Fibroblast of the aortic adventitia (primary cell): ENCODE data around the gene EFL1. TPM values are rescaled to one million over a fixed set of nuclear protein-coding genes. Genes with fewer than 3 reads are reported as not detected.

Experiments used
- DNase-seq: peaks from one replicate; pipeline ENCODE4 v3.0.0-alpha.2; 2010; ENCODE audit warnings: low read depth
- H3K4me3 ChIP-seq: 2 replicates; pipeline ENCODE4 v1.5.1; 2011; ENCODE audit warnings: low read depth, mild to moderate bottlenecking, control low read depth, low read length, moderate library complexity
- total RNA-seq: library from RNA; depleted of rRNA; stranded (reverse); fragments of >200 nt; gene quantifications from 2 replicates; pipeline ENCODE4 v1.2.3, GENCODE V29; 2012; ENCODE audit warnings: low replicate concordance
- TF ChIP-seq, protein P1 (sequence below): IDR thresholded peaks from 2 replicates; pipeline ENCODE4 v1.5.1; 2011; ENCODE audit warnings: mild to moderate bottlenecking, low read length, control low read depth, inconsistent platforms; ENCODE audit not compliant: insufficient read depth

The EFL1 gene
- total RNA-seq, 1 donor, result 36.7 TPM

DNA sequence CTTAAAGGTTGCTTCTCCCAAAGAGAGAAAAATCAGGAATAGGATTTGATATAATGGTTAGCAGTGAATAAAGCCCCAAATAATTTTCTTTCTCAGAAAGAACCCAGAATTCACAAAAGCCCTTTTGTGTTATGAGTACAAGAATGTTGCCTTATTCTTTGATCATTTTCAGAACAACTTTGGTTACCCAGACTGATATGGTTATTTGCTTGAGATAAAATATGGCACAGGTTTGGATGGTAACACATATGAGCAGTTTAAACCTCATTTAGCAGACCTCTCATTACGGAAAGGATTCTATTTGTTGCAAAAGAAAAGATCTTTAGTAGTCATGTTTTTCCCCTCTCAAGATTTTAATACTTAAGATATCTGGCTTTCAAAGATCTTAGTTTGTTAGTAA lies 111.9 kb downstream of the EFL1 start:
- TF ChIP-seq, protein P1, sequence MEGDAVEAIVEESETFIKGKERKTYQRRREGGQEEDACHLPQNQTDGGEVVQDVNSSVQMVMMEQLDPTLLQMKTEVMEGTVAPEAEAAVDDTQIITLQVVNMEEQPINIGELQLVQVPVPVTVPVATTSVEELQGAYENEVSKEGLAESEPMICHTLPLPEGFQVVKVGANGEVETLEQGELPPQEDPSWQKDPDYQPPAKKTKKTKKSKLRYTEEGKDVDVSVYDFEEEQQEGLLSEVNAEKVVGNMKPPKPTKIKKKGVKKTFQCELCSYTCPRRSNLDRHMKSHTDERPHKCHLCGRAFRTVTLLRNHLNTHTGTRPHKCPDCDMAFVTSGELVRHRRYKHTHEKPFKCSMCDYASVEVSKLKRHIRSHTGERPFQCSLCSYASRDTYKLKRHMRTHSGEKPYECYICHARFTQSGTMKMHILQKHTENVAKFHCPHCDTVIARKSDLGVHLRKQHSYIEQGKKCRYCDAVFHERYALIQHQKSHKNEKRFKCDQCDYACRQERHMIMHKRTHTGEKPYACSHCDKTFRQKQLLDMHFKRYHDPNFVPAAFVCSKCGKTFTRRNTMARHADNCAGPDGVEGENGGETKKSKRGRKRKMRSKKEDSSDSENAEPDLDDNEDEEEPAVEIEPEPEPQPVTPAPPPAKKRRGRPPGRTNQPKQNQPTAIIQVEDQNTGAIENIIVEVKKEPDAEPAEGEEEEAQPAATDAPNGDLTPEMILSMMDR, result no peak
- no peak for DNase-seq
- no peak overlapping the region for H3K4me3 ChIP-seq

DNA sequence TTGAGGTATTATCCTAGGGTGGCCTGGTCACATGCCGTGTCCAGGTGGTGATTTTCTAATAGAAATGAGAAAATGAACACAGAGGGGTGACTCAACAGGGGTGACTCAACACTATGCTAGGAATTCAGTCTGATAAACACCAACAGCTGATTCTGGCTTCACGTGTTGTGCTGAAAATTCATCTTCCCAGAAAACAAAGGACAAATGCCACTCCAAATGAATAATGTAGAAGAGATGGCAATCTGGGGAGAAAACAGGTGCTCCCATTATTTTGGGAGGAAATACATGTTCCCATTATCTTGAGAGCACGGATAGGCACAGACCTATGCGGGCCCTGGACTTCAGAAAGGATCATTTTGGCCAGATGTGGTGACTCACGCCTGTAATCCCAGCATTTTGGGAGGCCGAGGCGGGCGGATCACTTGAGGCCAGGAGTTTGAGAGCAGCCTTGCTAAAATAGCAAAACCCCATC lies 115.5 kb downstream of the EFL1 start:
- H3K4me3 ChIP-seq, result no peak overlapping the region
- peak; percentile 83 for DNase-seq
- TF ChIP-seq, protein P1, result no peak

DNA sequence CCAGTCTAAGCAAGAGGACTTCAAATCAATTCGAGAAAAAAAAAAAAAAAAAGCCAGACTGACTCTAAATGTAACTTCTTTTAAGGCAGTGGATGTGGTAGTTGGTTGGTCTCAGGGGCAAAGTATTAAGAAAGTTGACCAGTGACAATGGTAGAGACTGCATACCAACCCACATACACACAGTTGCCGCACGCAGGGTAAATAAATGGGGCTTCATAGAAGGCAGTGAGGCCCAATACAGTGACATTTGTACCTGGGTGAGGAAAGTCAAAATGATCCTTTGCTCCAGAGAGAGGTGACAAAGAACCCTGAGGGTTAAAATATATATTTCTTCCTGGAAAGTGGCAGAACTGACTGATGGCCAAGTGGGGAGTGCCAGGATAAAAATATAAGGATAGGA lies 116.0 kb downstream of the EFL1 start:
- no peak overlapping the region for H3K4me3 ChIP-seq
- TF ChIP-seq, protein P1, result no peak
- no peak for DNase-seq

DNA sequence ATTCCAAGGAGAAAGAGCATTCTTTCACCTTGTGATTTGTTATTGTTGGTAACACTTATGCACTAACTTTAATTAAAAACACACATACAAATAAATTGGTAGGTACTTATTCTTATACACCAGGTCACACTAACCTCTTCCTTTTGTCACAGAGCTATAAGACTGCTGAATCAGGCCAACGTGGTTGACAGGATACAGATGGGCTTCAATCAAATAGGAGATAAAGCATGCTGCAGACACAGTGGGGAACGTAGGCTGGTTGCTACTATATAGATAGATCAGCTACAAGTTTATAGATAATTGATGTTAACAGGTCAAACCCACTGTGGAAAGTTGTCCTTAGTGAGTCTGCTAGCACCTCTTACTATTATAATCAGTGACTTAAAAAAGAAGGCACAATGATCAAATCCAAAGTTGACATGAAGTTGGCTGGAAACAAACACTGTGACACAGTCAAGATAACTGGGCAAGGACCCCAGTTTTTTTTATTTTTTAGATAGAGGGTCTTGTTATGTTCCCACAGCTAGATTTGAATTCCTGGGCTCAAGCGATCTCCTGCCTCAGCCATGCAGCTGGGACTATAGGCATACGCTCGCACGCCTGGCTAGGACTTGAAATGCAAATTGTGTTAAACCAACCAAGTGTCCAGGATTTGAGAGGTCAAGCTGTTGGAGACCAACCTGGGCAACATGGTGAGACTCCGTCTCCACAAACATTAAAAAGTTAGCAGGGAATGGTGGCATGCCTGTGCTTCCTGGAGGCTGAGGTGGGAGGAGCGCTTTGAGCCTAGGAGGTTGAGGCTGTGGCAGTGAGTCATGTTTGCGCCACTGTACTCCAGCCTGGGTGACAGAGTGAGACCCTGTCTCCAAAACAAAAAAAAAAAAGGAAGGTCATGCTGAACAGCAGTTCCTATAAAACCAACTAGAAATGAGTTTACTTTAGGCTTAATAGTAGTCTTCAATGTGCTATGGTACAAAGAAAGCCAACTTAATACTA lies 118.8 kb downstream of the EFL1 start:
- TF ChIP-seq, protein P1, result no peak
- no peak for DNase-seq
- no peak overlapping the region for H3K4me3 ChIP-seq

DNA sequence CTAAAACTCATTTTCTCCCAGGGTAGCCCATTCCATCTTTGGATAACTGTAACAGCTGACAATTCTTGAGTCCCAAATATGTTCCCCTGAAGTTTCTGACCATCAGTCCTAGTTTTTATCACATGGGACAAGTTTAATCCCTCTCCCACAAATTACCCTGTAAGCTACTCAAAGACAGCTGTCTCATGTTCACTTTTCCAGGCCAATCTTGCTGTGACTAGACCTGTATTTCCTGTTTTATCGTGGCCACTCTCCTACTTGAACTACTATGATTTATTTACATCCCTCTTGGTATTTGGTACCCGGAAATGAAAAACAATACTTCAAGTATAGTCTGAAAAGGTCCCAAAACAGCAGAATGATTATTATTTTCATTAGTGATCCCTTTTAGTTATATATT lies 121.6 kb downstream of the EFL1 start:
- TF ChIP-seq, protein P1, result no peak
- H3K4me3 ChIP-seq, result no peak overlapping the region
- DNase-seq, result no peak

DNA sequence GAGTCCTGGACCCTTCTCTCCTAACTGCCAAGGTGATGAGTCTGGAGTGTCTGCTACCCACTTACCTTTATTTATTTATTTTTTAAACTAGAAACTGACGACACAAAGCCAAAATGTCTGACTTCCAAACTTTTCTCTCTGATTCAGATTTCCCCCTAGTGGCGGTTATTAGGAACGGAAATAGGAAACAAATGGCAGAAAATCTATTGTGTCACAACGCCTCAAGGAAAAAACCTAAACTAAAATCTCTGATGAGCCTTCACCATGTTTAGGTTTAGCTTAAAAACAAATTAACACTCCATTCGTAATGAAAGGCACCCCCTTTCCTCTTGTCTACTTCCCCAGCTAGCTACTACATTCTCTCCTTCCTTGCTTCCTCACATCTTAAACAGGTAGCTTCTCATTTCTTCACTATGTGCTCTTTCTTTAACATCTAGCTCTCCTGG lies 122.7 kb downstream of the EFL1 start:
- TF ChIP-seq, protein P1, result peak; percentile 70
- no peak overlapping the region for H3K4me3 ChIP-seq
- DNase-seq, result peak; percentile 77
